Progenitor cell of endocrine pancreas (in vitro differentiated cells): ENCODE data around the gene NMT1. TPM values are rescaled to one million over a fixed set of nuclear protein-coding genes. Genes with fewer than 3 reads are reported as not detected.
"Not testable (repeated sequence)": the region's sequence is repeated elsewhere in the genome, so short reads cannot be mapped to it uniquely, and the experiment has no call there.

Experiments used
- DNase-seq: peaks from one replicate; pipeline ENCODE4 v3.0.0; 2021; ENCODE audit warnings: low spot score; ENCODE audit not compliant: unreplicated experiment
- H3K27ac Mint-ChIP-seq: 2 replicates; pipeline ENCODE4 v1.8.0; 2021; ENCODE audit warnings: mild to moderate bottlenecking, moderate library complexity, mixed read lengths
- H3K27me3 Mint-ChIP-seq: 2 replicates; pipeline ENCODE4 v1.8.0; 2021; ENCODE audit warnings: mixed read lengths
- H3K36me3 Mint-ChIP-seq: 2 replicates; pipeline ENCODE4 v1.8.0; 2022; ENCODE audit warnings: mixed read lengths; ENCODE audit not compliant: insufficient read depth
- H3K4me1 Mint-ChIP-seq: 2 replicates; pipeline ENCODE4 v1.8.0; 2021; ENCODE audit warnings: low read depth, mixed read lengths
- H3K4me3 Mint-ChIP-seq: 2 replicates; pipeline ENCODE4 v1.8.0; 2021; ENCODE audit warnings: low read depth, mild to moderate bottlenecking, moderate library complexity, mixed read lengths
- H3K9me3 Mint-ChIP-seq: 2 replicates; pipeline ENCODE4 v1.8.0; 2021; ENCODE audit warnings: low read depth, mixed read lengths
- CTCF ChIP-seq: fragments of 200-600 bp; sonication (generic); IDR thresholded peaks from one replicate; pipeline ENCODE4 v1.5.0; 2021; ENCODE audit warnings: antibody characterized with exemption, mild to moderate bottlenecking; ENCODE audit not compliant: unreplicated experiment
- total RNA-seq: library from RNA; stranded (reverse); gene quantifications from 2 replicates; pipeline ENCODE4 v1.2.1, GENCODE V29; 2021

The NMT1 gene
- total RNA-seq, 1 donor from 2014 or later = 97.4 TPM

GRCh38 chr17:45119964-45120363, 58.8 kb downstream of the NMT1 start:
- Mint-ChIP-seq H3K36me3 (no peaks in the 10 kb centered on the region), H3K27me3 (no peaks in the 10 kb centered on the region), H3K4me1 (peaks cover 12% of the 10 kb centered on the region), H3K27ac (no peak overlapping the region), H3K4me3 (no peak overlapping the region), H3K9me3 (no peaks in the 10 kb centered on the region)
- no peak for DNase-seq
- TF ChIP-seq CTCF = no peak

- TF ChIP-seq CTCF = no peak
- H3K9me3 Mint-ChIP-seq = no peaks in the 10 kb centered on the region
- no peaks in the 10 kb centered on the region for H3K36me3 Mint-ChIP-seq
- no peaks in the 10 kb centered on the region for H3K27me3 Mint-ChIP-seq
- peaks cover 12% of the 10 kb centered on the region for H3K4me1 Mint-ChIP-seq
- no peak overlapping the region for H3K4me3 Mint-ChIP-seq
- no peak overlapping the region for H3K27ac Mint-ChIP-seq
- no peak for DNase-seq
Measured at GRCh38 chr17:45120558-45120957, 59.4 kb downstream of the NMT1 start.

GRCh38 chr17:45121055-45121454, 59.9 kb downstream of the NMT1 start:
- Mint-ChIP-seq H3K9me3 (no peaks in the 10 kb centered on the region), H3K27me3 (no peaks in the 10 kb centered on the region), H3K36me3 (no peaks in the 10 kb centered on the region), H3K4me1 (peaks cover 12% of the 10 kb centered on the region), H3K4me3 (no peak overlapping the region), H3K27ac (no peak overlapping the region)
- no peak for DNase-seq
- no peak for TF ChIP-seq CTCF

GRCh38 chr17:45123076-45123770, 62.1 kb downstream of the NMT1 start:
- no peaks in the 10 kb centered on the region for H3K36me3 Mint-ChIP-seq
- DNase-seq = no peak
- no peak overlapping the region for H3K4me3 Mint-ChIP-seq
- H3K4me1 Mint-ChIP-seq = peaks cover 25% of the 10 kb centered on the region
- peak overlapping the region; percentile 88 for H3K27ac Mint-ChIP-seq
- no peaks in the 10 kb centered on the region for H3K27me3 Mint-ChIP-seq
- TF ChIP-seq CTCF = no peak
- H3K9me3 Mint-ChIP-seq = no peaks in the 10 kb centered on the region

- no peak overlapping the region for H3K4me3 Mint-ChIP-seq
- H3K27ac Mint-ChIP-seq = no peak overlapping the region
- no peaks in the 10 kb centered on the region for H3K27me3 Mint-ChIP-seq
- peaks cover 25% of the 10 kb centered on the region for H3K4me1 Mint-ChIP-seq
- H3K9me3 Mint-ChIP-seq = no peaks in the 10 kb centered on the region
- no peak for DNase-seq
- H3K36me3 Mint-ChIP-seq = no peaks in the 10 kb centered on the region
- no peak for TF ChIP-seq CTCF
Measured at GRCh38 chr17:45123930-45124796, 63.0 kb downstream of the NMT1 start.

GRCh38 chr17:45124797-45125122, 63.6 kb downstream of the NMT1 start:
- not testable (repeated sequence) for H3K4me3 Mint-ChIP-seq, H3K9me3 Mint-ChIP-seq, H3K27me3 Mint-ChIP-seq

More at GRCh38 chr17:45124797-45125122, 63.6 kb downstream of the NMT1 start:
- DNase-seq, H3K36me3 Mint-ChIP-seq, H3K27ac Mint-ChIP-seq: not testable (repeated sequence)
- peaks cover 25% of the 10 kb centered on the region for H3K4me1 Mint-ChIP-seq
